Measurements from ENCODE around the gene MYO9A. TPM values are rescaled to one million over a fixed set of nuclear protein-coding genes. Genes with fewer than 3 reads are reported as not detected.

MYO9A gene
- polyA plus RNA-seq, 1 experiment, result 15.2 TPM

GRCh38 chr15:72162569-72162968 lies 44.6 kb upstream of the MYO9A start:
- ChIA-PET CTCF (no interaction called here), POLR2A (interaction anchor here (0.6 kb wide), 1 partner anchor 9 kb away, joined by 10 read pairs; no protein-coding TSS in a partner anchor)
- TF ChIP-seq, protein P1, sequence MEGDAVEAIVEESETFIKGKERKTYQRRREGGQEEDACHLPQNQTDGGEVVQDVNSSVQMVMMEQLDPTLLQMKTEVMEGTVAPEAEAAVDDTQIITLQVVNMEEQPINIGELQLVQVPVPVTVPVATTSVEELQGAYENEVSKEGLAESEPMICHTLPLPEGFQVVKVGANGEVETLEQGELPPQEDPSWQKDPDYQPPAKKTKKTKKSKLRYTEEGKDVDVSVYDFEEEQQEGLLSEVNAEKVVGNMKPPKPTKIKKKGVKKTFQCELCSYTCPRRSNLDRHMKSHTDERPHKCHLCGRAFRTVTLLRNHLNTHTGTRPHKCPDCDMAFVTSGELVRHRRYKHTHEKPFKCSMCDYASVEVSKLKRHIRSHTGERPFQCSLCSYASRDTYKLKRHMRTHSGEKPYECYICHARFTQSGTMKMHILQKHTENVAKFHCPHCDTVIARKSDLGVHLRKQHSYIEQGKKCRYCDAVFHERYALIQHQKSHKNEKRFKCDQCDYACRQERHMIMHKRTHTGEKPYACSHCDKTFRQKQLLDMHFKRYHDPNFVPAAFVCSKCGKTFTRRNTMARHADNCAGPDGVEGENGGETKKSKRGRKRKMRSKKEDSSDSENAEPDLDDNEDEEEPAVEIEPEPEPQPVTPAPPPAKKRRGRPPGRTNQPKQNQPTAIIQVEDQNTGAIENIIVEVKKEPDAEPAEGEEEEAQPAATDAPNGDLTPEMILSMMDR (IDR thresholded peaks at IDR 0.05; ENCODE audit: low read depth, low read length), result no peak
- Histone ChIP-seq H3K9me3 (ENCODE audit: control insufficient read depth, insufficient read depth, low read length) (no peaks in the 10 kb centered on the region), H3K4me3 (ENCODE audit: low read depth, low read length) (no peak overlapping the region), H3K27ac (ENCODE audit: low read depth, low read length) (no peak overlapping the region), H3K27me3 (ENCODE audit: control insufficient read depth, insufficient read depth, low read length) (peaks cover 26% of the 10 kb centered on the region)
- no peak for DNase-seq (ENCODE audit: low read depth, low spot score)

- Histone ChIP-seq H3K9me3 (ENCODE audit: control insufficient read depth, insufficient read depth, low read length) (no peaks in the 10 kb centered on the region), H3K27ac (ENCODE audit: low read depth, low read length) (no peak overlapping the region), H3K27me3 (ENCODE audit: control insufficient read depth, insufficient read depth, low read length) (peaks cover 21% of the 10 kb centered on the region), H3K4me3 (ENCODE audit: low read depth, low read length) (no peak overlapping the region)
- ChIA-PET POLR2A (interaction anchor here (0.6 kb wide), 1 partner anchor 8 kb away, joined by 10 read pairs; no protein-coding TSS in a partner anchor), CTCF (no interaction called here)
- TF ChIP-seq, protein P1 (IDR thresholded peaks at IDR 0.05; ENCODE audit: low read depth, low read length), result no peak
- no peak for DNase-seq (ENCODE audit: low read depth, low spot score)
Observed at GRCh38 chr15:72161361-72162132, 43.6 kb upstream of the MYO9A start.

DNA sequence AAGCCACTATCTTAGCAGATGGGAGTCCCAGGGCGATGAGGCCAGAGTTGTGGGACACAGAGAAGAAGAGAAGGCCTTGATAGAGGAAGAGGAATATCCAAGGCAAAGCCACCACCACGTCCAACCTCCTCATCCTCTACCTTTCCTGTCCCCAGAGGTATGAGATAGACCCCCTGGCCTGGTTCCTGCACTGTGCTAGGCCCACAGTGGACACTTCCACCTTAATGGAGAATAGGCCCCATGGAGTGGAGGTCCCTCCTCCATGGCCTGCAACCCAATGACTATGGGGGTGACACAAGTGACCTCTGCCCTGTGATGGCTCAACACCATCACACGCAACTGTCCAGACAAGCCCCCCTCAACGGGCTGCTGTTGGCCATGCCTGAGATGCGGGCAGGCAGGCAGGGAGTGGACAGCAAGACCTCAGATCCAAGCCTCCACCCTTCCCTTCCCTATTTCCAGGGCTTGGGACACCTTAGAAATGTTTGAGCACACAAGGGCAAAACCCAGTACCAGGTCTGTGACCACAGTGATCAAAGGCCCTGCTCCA lies 42.8 kb upstream of the MYO9A start:
- TF ChIP-seq, protein P1 (IDR thresholded peaks at IDR 0.05; ENCODE audit: low read depth, low read length), result no peak
- Histone ChIP-seq H3K4me3 (ENCODE audit: low read depth, low read length) (no peak overlapping the region), H3K9me3 (ENCODE audit: control insufficient read depth, insufficient read depth, low read length) (no peaks in the 10 kb centered on the region), H3K27ac (ENCODE audit: low read depth, low read length) (no peak overlapping the region), H3K27me3 (ENCODE audit: control insufficient read depth, insufficient read depth, low read length) (peaks cover 16% of the 10 kb centered on the region)
- DNase-seq (ENCODE audit: low read depth, low spot score), result no peak
- ChIA-PET CTCF (no interaction called here), POLR2A (no interaction called here)

GRCh38 chr15:72156928-72157327 lies 39.0 kb upstream of the MYO9A start:
- TF ChIP-seq, protein P1 (IDR thresholded peaks at IDR 0.05; ENCODE audit: low read depth, low read length), result no peak
- ChIA-PET POLR2A (no interaction called here), CTCF (interaction anchor here (0.6 to 2.9 kb wide), 14 partner anchors 13 to 413 kb away, joined by 3 to 39 read pairs (median 6); no protein-coding TSS in a partner anchor)
- Histone ChIP-seq H3K9me3 (ENCODE audit: control insufficient read depth, insufficient read depth, low read length) (no peaks in the 10 kb centered on the region), H3K27me3 (ENCODE audit: control insufficient read depth, insufficient read depth, low read length) (peaks cover 3% of the 10 kb centered on the region), H3K27ac (ENCODE audit: low read depth, low read length) (no peak overlapping the region), H3K4me3 (ENCODE audit: low read depth, low read length) (no peak overlapping the region)
- DNase-seq (ENCODE audit: low read depth, low spot score), result no peak

Measured in AG04450 (cell line).